ENCODE data around the gene CMTM6. TPM values are rescaled to one million over a fixed set of nuclear protein-coding genes. Genes with fewer than 3 reads are reported as not detected.
A peak's percentile ranks its signal among the peaks of the same experiment; 100 is the strongest.

The CMTM6 gene
- total and polyA plus RNA-seq, 10 of the 15 experiments (the other 5 are each of a cell fraction or from before 2014, with no cell fraction given) = 27.1 to 97.3 (median 61.4) TPM

DNA sequence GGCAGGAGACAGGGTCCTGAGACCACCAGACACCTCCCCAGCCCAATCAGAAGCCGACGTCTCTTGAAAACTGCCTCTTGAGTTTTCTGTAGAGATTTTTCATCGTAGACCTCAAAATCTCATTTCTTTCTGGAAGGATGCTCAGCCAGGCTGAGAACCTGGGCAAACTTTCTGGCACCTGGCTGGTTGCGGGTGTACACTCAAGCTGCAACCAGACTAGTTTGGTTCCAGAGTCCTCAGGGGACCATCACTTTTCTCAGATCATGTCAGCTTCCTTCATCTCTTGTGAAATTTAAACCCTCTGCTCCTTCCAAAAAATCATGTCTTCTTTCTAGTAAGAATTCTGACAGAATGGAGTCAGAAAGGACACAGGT, 65.8 kb downstream of the CMTM6 start (continued):
- TF ChIP-seq, protein P1, sequence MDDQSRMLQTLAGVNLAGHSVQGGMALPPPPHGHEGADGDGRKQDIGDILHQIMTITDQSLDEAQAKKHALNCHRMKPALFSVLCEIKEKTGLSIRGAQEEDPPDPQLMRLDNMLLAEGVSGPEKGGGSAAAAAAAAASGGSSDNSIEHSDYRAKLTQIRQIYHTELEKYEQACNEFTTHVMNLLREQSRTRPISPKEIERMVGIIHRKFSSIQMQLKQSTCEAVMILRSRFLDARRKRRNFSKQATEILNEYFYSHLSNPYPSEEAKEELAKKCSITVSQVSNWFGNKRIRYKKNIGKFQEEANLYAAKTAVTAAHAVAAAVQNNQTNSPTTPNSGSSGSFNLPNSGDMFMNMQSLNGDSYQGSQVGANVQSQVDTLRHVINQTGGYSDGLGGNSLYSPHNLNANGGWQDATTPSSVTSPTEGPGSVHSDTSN (IDR thresholded peaks at IDR 0.05; ENCODE audit: insufficient replicate concordance, low read depth, low read length) = no peak
- no peak for TF ChIP-seq EZH2 (IDR thresholded peaks at IDR 0.05; ENCODE audit: borderline replicate concordance, control insufficient read depth, low read depth, low read length)
- TF ChIP-seq SIX5 (IDR thresholded peaks at IDR 0.05; ENCODE audit: low read depth, low read length, severe bottlenecking) = no peak
- TF ChIP-seq, protein P2, sequence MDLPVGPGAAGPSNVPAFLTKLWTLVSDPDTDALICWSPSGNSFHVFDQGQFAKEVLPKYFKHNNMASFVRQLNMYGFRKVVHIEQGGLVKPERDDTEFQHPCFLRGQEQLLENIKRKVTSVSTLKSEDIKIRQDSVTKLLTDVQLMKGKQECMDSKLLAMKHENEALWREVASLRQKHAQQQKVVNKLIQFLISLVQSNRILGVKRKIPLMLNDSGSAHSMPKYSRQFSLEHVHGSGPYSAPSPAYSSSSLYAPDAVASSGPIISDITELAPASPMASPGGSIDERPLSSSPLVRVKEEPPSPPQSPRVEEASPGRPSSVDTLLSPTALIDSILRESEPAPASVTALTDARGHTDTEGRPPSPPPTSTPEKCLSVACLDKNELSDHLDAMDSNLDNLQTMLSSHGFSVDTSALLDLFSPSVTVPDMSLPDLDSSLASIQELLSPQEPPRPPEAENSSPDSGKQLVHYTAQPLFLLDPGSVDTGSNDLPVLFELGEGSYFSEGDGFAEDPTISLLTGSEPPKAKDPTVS (IDR thresholded peaks at IDR 0.05; ENCODE audit: low read depth, low read length) = no peak
- TF ChIP-seq, protein P3, sequence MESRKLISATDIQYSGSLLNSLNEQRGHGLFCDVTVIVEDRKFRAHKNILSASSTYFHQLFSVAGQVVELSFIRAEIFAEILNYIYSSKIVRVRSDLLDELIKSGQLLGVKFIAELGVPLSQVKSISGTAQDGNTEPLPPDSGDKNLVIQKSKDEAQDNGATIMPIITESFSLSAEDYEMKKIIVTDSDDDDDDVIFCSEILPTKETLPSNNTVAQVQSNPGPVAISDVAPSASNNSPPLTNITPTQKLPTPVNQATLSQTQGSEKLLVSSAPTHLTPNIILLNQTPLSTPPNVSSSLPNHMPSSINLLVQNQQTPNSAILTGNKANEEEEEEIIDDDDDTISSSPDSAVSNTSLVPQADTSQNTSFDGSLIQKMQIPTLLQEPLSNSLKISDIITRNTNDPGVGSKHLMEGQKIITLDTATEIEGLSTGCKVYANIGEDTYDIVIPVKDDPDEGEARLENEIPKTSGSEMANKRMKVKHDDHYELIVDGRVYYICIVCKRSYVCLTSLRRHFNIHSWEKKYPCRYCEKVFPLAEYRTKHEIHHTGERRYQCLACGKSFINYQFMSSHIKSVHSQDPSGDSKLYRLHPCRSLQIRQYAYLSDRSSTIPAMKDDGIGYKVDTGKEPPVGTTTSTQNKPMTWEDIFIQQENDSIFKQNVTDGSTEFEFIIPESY (IDR thresholded peaks at IDR 0.05) = no peak
- TF ChIP-seq HCFC1 (IDR thresholded peaks at IDR 0.05; ENCODE audit: low read length) = no peak
- no peak for TF ChIP-seq FOXK2 (IDR thresholded peaks at IDR 0.05)
- no peak for TF ChIP-seq TAF1 (IDR thresholded peaks at IDR 0.05; ENCODE audit: borderline replicate concordance, low read depth, low read length)
- no peak for TF ChIP-seq ZNF384 (IDR thresholded peaks at IDR 0.05; ENCODE audit: borderline replicate concordance, low read depth, low read length)
- TF ChIP-seq, protein P4, sequence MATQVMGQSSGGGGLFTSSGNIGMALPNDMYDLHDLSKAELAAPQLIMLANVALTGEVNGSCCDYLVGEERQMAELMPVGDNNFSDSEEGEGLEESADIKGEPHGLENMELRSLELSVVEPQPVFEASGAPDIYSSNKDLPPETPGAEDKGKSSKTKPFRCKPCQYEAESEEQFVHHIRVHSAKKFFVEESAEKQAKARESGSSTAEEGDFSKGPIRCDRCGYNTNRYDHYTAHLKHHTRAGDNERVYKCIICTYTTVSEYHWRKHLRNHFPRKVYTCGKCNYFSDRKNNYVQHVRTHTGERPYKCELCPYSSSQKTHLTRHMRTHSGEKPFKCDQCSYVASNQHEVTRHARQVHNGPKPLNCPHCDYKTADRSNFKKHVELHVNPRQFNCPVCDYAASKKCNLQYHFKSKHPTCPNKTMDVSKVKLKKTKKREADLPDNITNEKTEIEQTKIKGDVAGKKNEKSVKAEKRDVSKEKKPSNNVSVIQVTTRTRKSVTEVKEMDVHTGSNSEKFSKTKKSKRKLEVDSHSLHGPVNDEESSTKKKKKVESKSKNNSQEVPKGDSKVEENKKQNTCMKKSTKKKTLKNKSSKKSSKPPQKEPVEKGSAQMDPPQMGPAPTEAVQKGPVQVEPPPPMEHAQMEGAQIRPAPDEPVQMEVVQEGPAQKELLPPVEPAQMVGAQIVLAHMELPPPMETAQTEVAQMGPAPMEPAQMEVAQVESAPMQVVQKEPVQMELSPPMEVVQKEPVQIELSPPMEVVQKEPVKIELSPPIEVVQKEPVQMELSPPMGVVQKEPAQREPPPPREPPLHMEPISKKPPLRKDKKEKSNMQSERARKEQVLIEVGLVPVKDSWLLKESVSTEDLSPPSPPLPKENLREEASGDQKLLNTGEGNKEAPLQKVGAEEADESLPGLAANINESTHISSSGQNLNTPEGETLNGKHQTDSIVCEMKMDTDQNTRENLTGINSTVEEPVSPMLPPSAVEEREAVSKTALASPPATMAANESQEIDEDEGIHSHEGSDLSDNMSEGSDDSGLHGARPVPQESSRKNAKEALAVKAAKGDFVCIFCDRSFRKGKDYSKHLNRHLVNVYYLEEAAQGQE (IDR thresholded peaks at IDR 0.05; ENCODE audit: low read depth, low read length) = no peak
- TF ChIP-seq SMAD5 (IDR thresholded peaks at IDR 0.05; ENCODE audit: low read depth) = no peak
- TF ChIP-seq, protein P5, sequence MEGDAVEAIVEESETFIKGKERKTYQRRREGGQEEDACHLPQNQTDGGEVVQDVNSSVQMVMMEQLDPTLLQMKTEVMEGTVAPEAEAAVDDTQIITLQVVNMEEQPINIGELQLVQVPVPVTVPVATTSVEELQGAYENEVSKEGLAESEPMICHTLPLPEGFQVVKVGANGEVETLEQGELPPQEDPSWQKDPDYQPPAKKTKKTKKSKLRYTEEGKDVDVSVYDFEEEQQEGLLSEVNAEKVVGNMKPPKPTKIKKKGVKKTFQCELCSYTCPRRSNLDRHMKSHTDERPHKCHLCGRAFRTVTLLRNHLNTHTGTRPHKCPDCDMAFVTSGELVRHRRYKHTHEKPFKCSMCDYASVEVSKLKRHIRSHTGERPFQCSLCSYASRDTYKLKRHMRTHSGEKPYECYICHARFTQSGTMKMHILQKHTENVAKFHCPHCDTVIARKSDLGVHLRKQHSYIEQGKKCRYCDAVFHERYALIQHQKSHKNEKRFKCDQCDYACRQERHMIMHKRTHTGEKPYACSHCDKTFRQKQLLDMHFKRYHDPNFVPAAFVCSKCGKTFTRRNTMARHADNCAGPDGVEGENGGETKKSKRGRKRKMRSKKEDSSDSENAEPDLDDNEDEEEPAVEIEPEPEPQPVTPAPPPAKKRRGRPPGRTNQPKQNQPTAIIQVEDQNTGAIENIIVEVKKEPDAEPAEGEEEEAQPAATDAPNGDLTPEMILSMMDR (IDR thresholded peaks at IDR 0.05 in 2 of 3, conservative IDR thresholded peaks at IDR 0.05 in 1 of 3; ENCODE audit: control insufficient read depth in 2 of 3, extremely low read depth in 1 of 3, insufficient read depth in 1 of 3, low read depth in 3 of 3, low read length in 3 of 3) = no peak
- peak; percentile 43; the same call in 1 of the 3 replicates for TF ChIP-seq POU2F2 (IDR thresholded peaks at IDR 0.05; ENCODE audit: borderline replicate concordance, low read depth, low read length)
- TF ChIP-seq, protein P6, sequence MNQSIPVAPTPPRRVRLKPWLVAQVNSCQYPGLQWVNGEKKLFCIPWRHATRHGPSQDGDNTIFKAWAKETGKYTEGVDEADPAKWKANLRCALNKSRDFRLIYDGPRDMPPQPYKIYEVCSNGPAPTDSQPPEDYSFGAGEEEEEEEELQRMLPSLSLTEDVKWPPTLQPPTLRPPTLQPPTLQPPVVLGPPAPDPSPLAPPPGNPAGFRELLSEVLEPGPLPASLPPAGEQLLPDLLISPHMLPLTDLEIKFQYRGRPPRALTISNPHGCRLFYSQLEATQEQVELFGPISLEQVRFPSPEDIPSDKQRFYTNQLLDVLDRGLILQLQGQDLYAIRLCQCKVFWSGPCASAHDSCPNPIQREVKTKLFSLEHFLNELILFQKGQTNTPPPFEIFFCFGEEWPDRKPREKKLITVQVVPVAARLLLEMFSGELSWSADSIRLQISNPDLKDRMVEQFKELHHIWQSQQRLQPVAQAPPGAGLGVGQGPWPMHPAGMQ (IDR thresholded peaks at IDR 0.05; ENCODE audit: borderline replicate concordance) = no peak
- peak; percentile 17 to 46; a peak in 2 of 4 replicates for TF ChIP-seq IKZF2 (IDR thresholded peaks at IDR 0.05)
- no peak for TF ChIP-seq MTA3 (IDR thresholded peaks at IDR 0.05; ENCODE audit: borderline replicate concordance, low read length)
- TF ChIP-seq KLF5 (IDR thresholded peaks at IDR 0.05; ENCODE audit: partially characterized antibody) = no peak
- TF ChIP-seq IRF4 (IDR thresholded peaks at IDR 0.05; ENCODE audit: low read depth, low read length) = no peak
- TF ChIP-seq EED (IDR thresholded peaks at IDR 0.05; ENCODE audit: low read depth) = peak; percentile 64

All from GM12878 (cell line).